ENCODE results near the gene TCF20.
A peak's percentile ranks its signal among the peaks of the same experiment; 100 is the strongest.

The TCF20 gene

GRCh38 chr22:42277988-42278776 is 7.7 kb upstream of the TCF20 start:
- Histone ChIP-seq H4K20me1 (ENCODE audit: insufficient read depth, low read length) (no peaks in the 10 kb centered on the region), H3K4me1 (ENCODE audit: insufficient read depth, low read length, severe bottlenecking) (peaks cover 2% of the 10 kb centered on the region), H3K27ac (ENCODE audit: low read depth, low read length, poor library complexity, severe bottlenecking) (no peak overlapping the region), H3K9me3 (ENCODE audit: low read length) (no peaks in the 10 kb centered on the region), H3K9me2 (ENCODE audit: low read depth, low read length) (no peaks in the 10 kb centered on the region), H3K27me3 (ENCODE audit: insufficient read depth, low read length) (no peaks in the 10 kb centered on the region), H2AFZ (ENCODE audit: low read length) (no peak overlapping the region), H3K4me3 (ENCODE audit: low read depth, low read length, poor library complexity, severe bottlenecking) (no peak overlapping the region), H3F3A (ENCODE audit: insufficient read depth, low read length) (no peaks in the 10 kb centered on the region), H3K36me3 (ENCODE audit: insufficient read depth, low read length) (no peaks in the 10 kb centered on the region), H3K9ac (ENCODE audit: low read length) (no peak overlapping the region), H3K79me2 (ENCODE audit: insufficient read depth, low read length) (no peaks in the 10 kb centered on the region), H3K4me2 (ENCODE audit: low read length) (no peak overlapping the region)
- peak; percentile 18; the same call in 1 of the 2 replicates for TF ChIP-seq CTCF (IDR thresholded peaks at IDR 0.05; ENCODE audit: low read length)
- no peak for TF ChIP-seq EZH2 (IDR thresholded peaks at IDR 0.05; ENCODE audit: borderline replicate concordance, low read length)

GRCh38 chr22:42277232-42277753 is 6.8 kb upstream of the TCF20 start:
- Histone ChIP-seq H3K27ac (ENCODE audit: low read depth, low read length, poor library complexity, severe bottlenecking) (no peak overlapping the region), H3K4me3 (ENCODE audit: low read depth, low read length, poor library complexity, severe bottlenecking) (no peak overlapping the region), H3K4me1 (ENCODE audit: insufficient read depth, low read length, severe bottlenecking) (no peaks in the 10 kb centered on the region), H3K79me2 (ENCODE audit: insufficient read depth, low read length) (no peaks in the 10 kb centered on the region), H3K27me3 (ENCODE audit: insufficient read depth, low read length) (no peaks in the 10 kb centered on the region), H3F3A (ENCODE audit: insufficient read depth, low read length) (no peaks in the 10 kb centered on the region), H3K36me3 (ENCODE audit: insufficient read depth, low read length) (no peaks in the 10 kb centered on the region), H3K9me2 (ENCODE audit: low read depth, low read length) (no peaks in the 10 kb centered on the region), H3K9ac (ENCODE audit: low read length) (no peak overlapping the region), H3K9me3 (ENCODE audit: low read length) (no peaks in the 10 kb centered on the region), H2AFZ (ENCODE audit: low read length) (no peak overlapping the region), H4K20me1 (ENCODE audit: insufficient read depth, low read length) (no peaks in the 10 kb centered on the region), H3K4me2 (ENCODE audit: low read length) (no peak overlapping the region)
- TF ChIP-seq CTCF (IDR thresholded peaks at IDR 0.05; ENCODE audit: low read length) (no peak), EZH2 (IDR thresholded peaks at IDR 0.05; ENCODE audit: borderline replicate concordance, low read length) (no peak)

GRCh38 chr22:42275970-42276369 is 5.5 kb upstream of the TCF20 start:
- H3K79me2 ChIP-seq (ENCODE audit: insufficient read depth, low read length), result no peaks in the 10 kb centered on the region
- H3K36me3 ChIP-seq (ENCODE audit: insufficient read depth, low read length), result no peaks in the 10 kb centered on the region
- H3K27me3 ChIP-seq (ENCODE audit: insufficient read depth, low read length), result no peaks in the 10 kb centered on the region
- no peak overlapping the region for H2AFZ ChIP-seq (ENCODE audit: low read length)
- H3K4me1 ChIP-seq (ENCODE audit: insufficient read depth, low read length, severe bottlenecking), result no peaks in the 10 kb centered on the region
- no peaks in the 10 kb centered on the region for H4K20me1 ChIP-seq (ENCODE audit: insufficient read depth, low read length)
- H3K4me3 ChIP-seq (ENCODE audit: low read depth, low read length, poor library complexity, severe bottlenecking), result no peak overlapping the region
- H3K9me2 ChIP-seq (ENCODE audit: low read depth, low read length), result no peaks in the 10 kb centered on the region
- H3K4me2 ChIP-seq (ENCODE audit: low read length), result no peak overlapping the region
- H3K27ac ChIP-seq (ENCODE audit: low read depth, low read length, poor library complexity, severe bottlenecking), result no peak overlapping the region
- H3F3A ChIP-seq (ENCODE audit: insufficient read depth, low read length), result no peaks in the 10 kb centered on the region
- no peak overlapping the region for H3K9ac ChIP-seq (ENCODE audit: low read length)
- no peaks in the 10 kb centered on the region for H3K9me3 ChIP-seq (ENCODE audit: low read length)
- TF ChIP-seq EZH2 (IDR thresholded peaks at IDR 0.05; ENCODE audit: borderline replicate concordance, low read length), result no peak
- TF ChIP-seq CTCF (IDR thresholded peaks at IDR 0.05; ENCODE audit: low read length), result no peak
